ENCODE results near the gene BMP3. TPM values are rescaled to one million over a fixed set of nuclear protein-coding genes. Genes with fewer than 3 reads are reported as not detected.

The BMP3 gene
- total and polyA plus RNA-seq, 8 donors: 8.9 to 92.0 (median 70.5) TPM

DNA sequence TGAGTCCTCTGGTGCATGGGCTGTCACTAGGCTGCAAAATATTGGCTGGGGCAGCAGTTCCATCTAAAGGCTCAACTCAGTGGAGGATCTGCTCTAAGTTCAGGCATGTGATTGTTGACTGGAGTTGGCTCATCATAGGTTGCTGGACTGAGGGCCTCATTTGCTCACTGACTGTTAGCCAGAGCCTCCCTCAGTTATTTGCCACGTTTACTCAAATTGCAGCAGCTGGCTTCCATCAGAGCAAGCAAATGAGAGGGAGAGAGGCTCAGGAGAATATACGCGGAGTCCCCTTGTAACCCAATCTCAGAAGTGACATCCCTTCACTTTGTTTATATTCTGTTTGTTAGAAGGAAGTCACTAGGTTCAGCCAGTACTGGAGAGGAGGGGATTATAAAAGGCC is 54.1 kb downstream of the BMP3 start:
- H3K4me3 ChIP-seq: no peak overlapping the region
- no peaks in the 10 kb centered on the region for H3K9me3 ChIP-seq
- no peaks in the 10 kb centered on the region for H3K36me3 ChIP-seq
- TF ChIP-seq, protein P1, sequence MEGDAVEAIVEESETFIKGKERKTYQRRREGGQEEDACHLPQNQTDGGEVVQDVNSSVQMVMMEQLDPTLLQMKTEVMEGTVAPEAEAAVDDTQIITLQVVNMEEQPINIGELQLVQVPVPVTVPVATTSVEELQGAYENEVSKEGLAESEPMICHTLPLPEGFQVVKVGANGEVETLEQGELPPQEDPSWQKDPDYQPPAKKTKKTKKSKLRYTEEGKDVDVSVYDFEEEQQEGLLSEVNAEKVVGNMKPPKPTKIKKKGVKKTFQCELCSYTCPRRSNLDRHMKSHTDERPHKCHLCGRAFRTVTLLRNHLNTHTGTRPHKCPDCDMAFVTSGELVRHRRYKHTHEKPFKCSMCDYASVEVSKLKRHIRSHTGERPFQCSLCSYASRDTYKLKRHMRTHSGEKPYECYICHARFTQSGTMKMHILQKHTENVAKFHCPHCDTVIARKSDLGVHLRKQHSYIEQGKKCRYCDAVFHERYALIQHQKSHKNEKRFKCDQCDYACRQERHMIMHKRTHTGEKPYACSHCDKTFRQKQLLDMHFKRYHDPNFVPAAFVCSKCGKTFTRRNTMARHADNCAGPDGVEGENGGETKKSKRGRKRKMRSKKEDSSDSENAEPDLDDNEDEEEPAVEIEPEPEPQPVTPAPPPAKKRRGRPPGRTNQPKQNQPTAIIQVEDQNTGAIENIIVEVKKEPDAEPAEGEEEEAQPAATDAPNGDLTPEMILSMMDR (IDR thresholded peaks at IDR 0.05): no peak
- H3K27ac ChIP-seq: no peak overlapping the region
- no peaks in the 10 kb centered on the region for H3K27me3 ChIP-seq
- no peaks in the 10 kb centered on the region for H3K4me1 ChIP-seq
- no peak for ATAC-seq
- no peak for DNase-seq
- intact Hi-C loops (cut with DNase I): no loop called here

GRCh38 chr4:81085291-81085690 is 54.8 kb downstream of the BMP3 start:
- ATAC-seq (no peak), DNase-seq (no peak)
- intact Hi-C loops (cut with DNase I): no loop called here
- Histone ChIP-seq H3K4me1 (no peaks in the 10 kb centered on the region), H3K9me3 (no peaks in the 10 kb centered on the region), H3K4me3 (no peak overlapping the region), H3K36me3 (no peaks in the 10 kb centered on the region), H3K27me3 (no peaks in the 10 kb centered on the region), H3K27ac (no peak overlapping the region)
- TF ChIP-seq, protein P1 (IDR thresholded peaks at IDR 0.05): no peak

DNA sequence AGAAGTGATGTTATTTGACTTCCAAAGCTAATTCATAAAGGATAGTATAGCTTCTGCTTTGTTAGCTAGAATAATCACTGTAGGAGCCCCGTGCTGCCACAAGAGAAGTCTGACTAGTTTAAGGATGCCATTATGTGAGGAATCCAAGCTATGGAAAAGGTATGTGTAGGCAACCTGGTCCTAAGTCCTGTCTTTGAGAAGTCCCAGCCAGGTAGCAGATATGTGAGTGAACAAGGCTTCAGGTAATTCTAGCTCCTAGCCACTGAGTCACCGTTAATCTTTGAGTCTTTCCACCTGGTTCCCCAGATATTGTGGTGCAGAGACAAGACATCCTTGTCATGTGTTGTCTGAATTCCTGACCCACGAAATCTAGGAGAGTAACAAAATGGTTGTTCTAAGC is 55.5 kb downstream of the BMP3 start:
- Histone ChIP-seq H3K27ac (no peak overlapping the region), H3K4me3 (no peak overlapping the region), H3K4me1 (no peaks in the 10 kb centered on the region), H3K9me3 (no peaks in the 10 kb centered on the region), H3K27me3 (no peaks in the 10 kb centered on the region), H3K36me3 (no peaks in the 10 kb centered on the region)
- ATAC-seq (no peak), DNase-seq (no peak)
- TF ChIP-seq, protein P1 (IDR thresholded peaks at IDR 0.05): no peak
- intact Hi-C loops (cut with DNase I): no loop called here

DNA sequence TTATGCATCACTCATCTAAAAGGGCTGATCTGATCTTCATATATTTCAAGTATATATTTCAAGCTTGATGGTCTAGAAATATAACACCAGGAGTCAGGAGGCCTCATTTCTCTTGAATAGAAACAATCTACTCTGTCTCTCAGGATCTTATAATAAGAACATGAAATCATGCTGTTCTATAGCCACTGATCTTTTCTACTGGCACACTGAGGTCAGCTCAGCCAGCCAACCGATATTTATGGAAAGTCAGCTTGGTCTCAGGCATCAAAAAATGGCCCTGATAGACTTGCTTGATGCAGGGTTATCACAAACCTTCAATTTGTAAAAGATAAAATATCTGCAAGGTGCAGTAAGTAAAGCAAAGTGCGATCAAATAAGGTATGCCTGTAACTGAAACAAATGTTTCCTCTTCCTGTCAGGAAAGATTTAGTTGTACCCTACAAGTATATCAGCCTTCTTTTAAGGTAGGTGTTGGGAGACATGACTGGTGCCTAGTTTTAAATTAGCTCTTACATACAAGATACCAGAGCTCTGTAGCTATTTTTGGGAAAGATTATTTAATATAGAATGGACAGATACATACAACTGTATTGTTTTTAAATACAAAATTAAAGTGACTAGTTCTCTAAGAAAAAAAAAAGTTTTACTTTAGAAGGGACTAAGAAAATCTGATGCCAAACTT is 63.4 kb downstream of the BMP3 start:
- TF ChIP-seq, protein P1 (IDR thresholded peaks at IDR 0.05): no peak
- peaks cover 0 to 3% of the 10 kb centered on the region in 2 donors for H3K9me3 ChIP-seq
- intact Hi-C loops (cut with DNase I): no loop called here
- no peak overlapping the region for H3K27ac ChIP-seq
- H3K4me3 ChIP-seq: no peak overlapping the region
- H3K4me1 ChIP-seq: no peaks in the 10 kb centered on the region
- no peak for ATAC-seq
- no peaks in the 10 kb centered on the region for H3K27me3 ChIP-seq
- no peaks in the 10 kb centered on the region for H3K36me3 ChIP-seq
- no peak for DNase-seq

DNA sequence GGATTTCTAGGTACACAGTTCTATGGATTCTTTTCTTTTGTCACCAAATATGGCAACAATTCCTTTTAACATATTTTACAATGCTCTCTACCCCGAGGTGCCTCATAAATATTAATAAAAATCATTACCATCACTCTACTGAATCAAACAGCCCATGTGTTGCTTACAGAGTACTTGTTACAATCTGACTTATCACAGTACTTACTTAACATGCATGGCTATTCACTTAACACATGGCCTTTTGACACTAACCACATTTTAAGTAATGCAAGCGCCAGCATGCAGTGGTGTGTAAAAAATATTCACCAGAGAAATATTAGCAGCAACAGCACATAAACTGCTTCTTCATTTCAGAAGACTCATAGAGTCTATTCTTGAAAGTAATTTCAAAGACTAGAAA is 64.9 kb downstream of the BMP3 start:
- Histone ChIP-seq H3K9me3 (peaks cover 0 to 3% of the 10 kb centered on the region in 2 donors), H3K27me3 (no peaks in the 10 kb centered on the region), H3K36me3 (no peaks in the 10 kb centered on the region), H3K4me3 (no peak overlapping the region), H3K4me1 (no peaks in the 10 kb centered on the region), H3K27ac (no peak overlapping the region)
- intact Hi-C loops (cut with DNase I): no loop called here
- DNase-seq: no peak
- TF ChIP-seq, protein P1 (IDR thresholded peaks at IDR 0.05): no peak
- no peak for ATAC-seq

Measured in left lung (tissue), 10 donors.